ENCODE measurements around the gene LAMA4.

GRCh38 chr6:112196306-112196705 is 58.1 kb downstream of the LAMA4 start:
- TF ChIP-seq RERE (CRISPR knock-in tag; IDR thresholded peaks at IDR 0.05; ENCODE audit: low read depth) = no peak
- no peak for TF ChIP-seq CTCF (CRISPR knock-in tag; IDR thresholded peaks at IDR 0.05)
- TF ChIP-seq ATF7 (IDR thresholded peaks at IDR 0.05) = no peak
- TF ChIP-seq ATF7 (CRISPR knock-in tag; IDR thresholded peaks at IDR 0.05) = no peak
- TF ChIP-seq PAX8 (CRISPR knock-in tag; IDR thresholded peaks at IDR 0.05; ENCODE audit: borderline replicate concordance) = no peak
- TF ChIP-seq ZFP1 (CRISPR knock-in tag; IDR thresholded peaks at IDR 0.05) = no peak
- TF ChIP-seq BCL3 (CRISPR knock-in tag; IDR thresholded peaks at IDR 0.05) = no peak
- TF ChIP-seq SP2 (CRISPR knock-in tag; IDR thresholded peaks at IDR 0.05) = no peak
- no peak for TF ChIP-seq PBX3 (CRISPR knock-in tag; IDR thresholded peaks at IDR 0.05; ENCODE audit: borderline replicate concordance)
- TF ChIP-seq IKZF5 (CRISPR knock-in tag; IDR thresholded peaks at IDR 0.05) = no peak
